NB4 (cell line): ENCODE measurements around the gene AKR1C1.
"Not testable (repeated sequence)": the region's sequence is repeated elsewhere in the genome, so short reads cannot be mapped to it uniquely, and the experiment has no call there.

Source experiments
- POLR2A ChIP-seq: IDR thresholded peaks from 2 replicates; pipeline ENCODE4 v1.6.1; 2011; ENCODE audit warnings: mild to moderate bottlenecking; ENCODE audit not compliant: insufficient read length; ENCODE audit errors: extremely low read depth
- TF ChIP-seq, protein P1 (sequence below): IDR thresholded peaks from one replicate; pipeline ENCODE4 v1.5.1; 2012; ENCODE audit warnings: low read depth, low read length

DNA sequence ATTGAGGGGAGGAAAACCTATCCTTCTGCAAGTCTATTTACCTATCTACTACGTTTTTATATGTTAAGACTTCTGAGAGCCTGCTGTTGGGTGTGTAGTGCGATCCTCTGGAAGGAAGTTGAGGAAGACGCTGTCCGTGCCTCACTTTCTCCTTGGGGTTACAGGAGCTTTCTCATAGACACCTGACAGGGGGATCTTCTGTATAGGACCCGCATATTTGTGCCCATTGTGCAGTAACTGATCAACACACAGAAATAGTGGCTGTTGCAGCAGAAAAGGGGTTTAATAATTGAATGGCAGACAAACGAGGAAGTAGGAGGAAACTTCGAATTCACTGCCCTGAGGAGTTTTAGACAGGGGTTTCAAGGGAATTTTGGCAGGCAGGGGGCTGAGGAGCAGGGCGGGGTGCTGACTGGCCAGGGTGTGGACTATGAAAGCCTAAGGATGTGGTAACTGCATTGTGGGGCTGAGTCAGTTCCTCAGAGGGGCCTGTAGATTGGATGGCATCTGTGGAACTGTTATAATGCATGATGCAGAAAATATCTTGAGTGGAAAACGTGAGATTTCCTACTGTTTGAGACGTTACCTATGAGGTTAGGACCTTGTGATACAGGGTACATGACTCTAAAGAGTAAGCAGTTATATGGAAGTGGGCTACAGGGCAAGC is 58.5 kb downstream of the AKR1C1 start:
- TF ChIP-seq, protein P1, sequence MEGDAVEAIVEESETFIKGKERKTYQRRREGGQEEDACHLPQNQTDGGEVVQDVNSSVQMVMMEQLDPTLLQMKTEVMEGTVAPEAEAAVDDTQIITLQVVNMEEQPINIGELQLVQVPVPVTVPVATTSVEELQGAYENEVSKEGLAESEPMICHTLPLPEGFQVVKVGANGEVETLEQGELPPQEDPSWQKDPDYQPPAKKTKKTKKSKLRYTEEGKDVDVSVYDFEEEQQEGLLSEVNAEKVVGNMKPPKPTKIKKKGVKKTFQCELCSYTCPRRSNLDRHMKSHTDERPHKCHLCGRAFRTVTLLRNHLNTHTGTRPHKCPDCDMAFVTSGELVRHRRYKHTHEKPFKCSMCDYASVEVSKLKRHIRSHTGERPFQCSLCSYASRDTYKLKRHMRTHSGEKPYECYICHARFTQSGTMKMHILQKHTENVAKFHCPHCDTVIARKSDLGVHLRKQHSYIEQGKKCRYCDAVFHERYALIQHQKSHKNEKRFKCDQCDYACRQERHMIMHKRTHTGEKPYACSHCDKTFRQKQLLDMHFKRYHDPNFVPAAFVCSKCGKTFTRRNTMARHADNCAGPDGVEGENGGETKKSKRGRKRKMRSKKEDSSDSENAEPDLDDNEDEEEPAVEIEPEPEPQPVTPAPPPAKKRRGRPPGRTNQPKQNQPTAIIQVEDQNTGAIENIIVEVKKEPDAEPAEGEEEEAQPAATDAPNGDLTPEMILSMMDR = not testable (repeated sequence)
- not testable (repeated sequence) for TF ChIP-seq POLR2A
